Endodermal cell (in vitro differentiated cells): ENCODE data around the gene GPR32. TPM values are rescaled to one million over a fixed set of nuclear protein-coding genes. Genes with fewer than 3 reads are reported as not detected.
"Not testable (repeated sequence)": the region's sequence is repeated elsewhere in the genome, so short reads cannot be mapped to it uniquely, and the experiment has no call there.

Experiments
- DNase-seq: peaks from one replicate; pipeline ENCODE4 v3.0.0-alpha.2; 2017
- H3K27ac ChIP-seq: 2 replicates; pipeline ENCODE4 v1.5.1; 2013; ENCODE audit warnings: mild to moderate bottlenecking, low read depth, low read length, moderate library complexity
- H3K27me3 ChIP-seq: 2 replicates; pipeline ENCODE4 v1.6.1; 2013; ENCODE audit warnings: mild to moderate bottlenecking, low read length, moderate library complexity; ENCODE audit not compliant: insufficient read depth, control insufficient read depth, poor library complexity, severe bottlenecking
- H3K36me3 ChIP-seq: 2 replicates; pipeline ENCODE4 v1.7.0; 2013; ENCODE audit warnings: mild to moderate bottlenecking, low read length, moderate library complexity; ENCODE audit not compliant: control insufficient read depth, insufficient read depth
- H3K4me1 ChIP-seq: one replicate; pipeline ENCODE4 v1.7.0; 2013; ENCODE audit warnings: low read length; ENCODE audit not compliant: control insufficient read depth, insufficient read depth
- H3K4me3 ChIP-seq: 2 replicates; pipeline ENCODE4 v1.5.1; 2013; ENCODE audit warnings: mild to moderate bottlenecking, low read length, moderate library complexity
- H3K9ac ChIP-seq: 2 replicates; pipeline ENCODE4 v1.6.1; 2013; ENCODE audit warnings: mild to moderate bottlenecking, low read length, moderate library complexity; ENCODE audit not compliant: poor library complexity, severe bottlenecking; ENCODE audit errors: extremely low read depth
- H3K9me3 ChIP-seq: 2 replicates; pipeline ENCODE4 v1.6.1; 2013; ENCODE audit warnings: mild to moderate bottlenecking, low read length, moderate library complexity; ENCODE audit not compliant: control insufficient read depth
- H3K27ac Mint-ChIP-seq: 2 replicates; pipeline ENCODE4 v1.8.0; 2020; ENCODE audit warnings: mixed read lengths
- H3K27me3 Mint-ChIP-seq: 2 replicates; pipeline ENCODE4 v1.8.0; 2021; ENCODE audit warnings: mild to moderate bottlenecking, mixed read lengths; ENCODE audit not compliant: insufficient read depth
- H3K36me3 Mint-ChIP-seq: 2 replicates; pipeline ENCODE4 v1.8.0; 2020; ENCODE audit warnings: low read depth, mixed read lengths
- H3K4me1 Mint-ChIP-seq: 2 replicates; pipeline ENCODE4 v1.8.0; 2020; ENCODE audit warnings: mixed read lengths
- H3K4me3 Mint-ChIP-seq: 2 replicates; pipeline ENCODE4 v1.8.0; 2020; ENCODE audit warnings: mild to moderate bottlenecking, moderate library complexity, mixed read lengths
- H3K9me3 Mint-ChIP-seq: 2 replicates; pipeline ENCODE4 v1.8.0; 2020; ENCODE audit warnings: mild to moderate bottlenecking, mixed read lengths
- CTCF ChIP-seq: fragments of 200-600 bp; sonication (generic); conservative IDR thresholded peaks from 2 replicates; pipeline ENCODE4 v1.5.0; 2021; ENCODE audit warnings: antibody characterized with exemption, mild to moderate bottlenecking
- WGBS, 2 experiments: methylation state at CpG; one replicate each; pipeline versions ENCODE4 v1.1.5 to v1.1.7; 2013; ENCODE audit warnings: missing lambda C conversion rate in 2 of 2, mixed read lengths in 1 of 2; ENCODE audit not compliant: insufficient coverage in 1 of 2, insufficient read length in 1 of 2; 5-methylcytosine and 5-hydroxymethylcytosine counted together
- total RNA-seq, 2 donors: library from RNA; stranded (reverse); fragmentation: NEBNext Ultra II Directional in 1 of 2; extraction: Animal tissue kit (Norgen Biotek cat#: 25700) in 1 of 2; gene quantifications; 2 replicates in 1 of 2; 3 replicates in 1 of 2; pipeline ENCODE4 v1.2.1, GENCODE V29; 2021

Gene GPR32
- total RNA-seq, 2 donors from 2014 or later = not detected

- Mint-ChIP-seq H3K4me1 (peaks cover 11% of the 10 kb centered on the region), H3K27ac (peak overlapping the region; percentile 100), H3K4me3 (peak overlapping the region; percentile 90), H3K27me3 (peaks cover 29% of the 10 kb centered on the region), H3K36me3 (peaks cover 24% of the 10 kb centered on the region), H3K9me3 (no peaks in the 10 kb centered on the region)
- TF ChIP-seq CTCF = no peak
- peaks cover 27% of the 10 kb centered on the region for H3K36me3 ChIP-seq
- H3K4me3 ChIP-seq = peak overlapping the region; percentile 100
- H3K27me3 ChIP-seq = peaks cover 11% of the 10 kb centered on the region
- H3K4me1 ChIP-seq = no peaks in the 10 kb centered on the region
- peak overlapping the region; percentile 100 for H3K27ac ChIP-seq
- DNase-seq = peak; percentile 99
- no peaks in the 10 kb centered on the region for H3K9me3 ChIP-seq
- 0 to 2% methylated on average over 12 to 62 of the region's 62 CpGs for WGBS, 2 experiments
- H3K9ac ChIP-seq = peak overlapping the region; percentile 99
Observed at GRCh38 chr19:50804420-50805272, 34.4 kb downstream of the GPR32 start.

GRCh38 chr19:50808856-50809255 lies 38.6 kb downstream of the GPR32 start:
- Mint-ChIP-seq H3K4me3 (no peak overlapping the region), H3K4me1 (no peaks in the 10 kb centered on the region), H3K27me3 (peaks cover 56% of the 10 kb centered on the region), H3K36me3 (no peaks in the 10 kb centered on the region), H3K27ac (no peak overlapping the region), H3K9me3 (no peaks in the 10 kb centered on the region)
- no peak for DNase-seq
- H3K27me3 ChIP-seq = peaks cover 23% of the 10 kb centered on the region
- no peak for TF ChIP-seq CTCF
- H3K27ac ChIP-seq = no peak overlapping the region
- H3K36me3 ChIP-seq = no peaks in the 10 kb centered on the region
- 66 to 100% methylated on average over 1 of the region's 1 CpG for WGBS, 2 experiments
- no peak overlapping the region for H3K4me3 ChIP-seq
- no peak overlapping the region for H3K9ac ChIP-seq
- H3K4me1 ChIP-seq = no peaks in the 10 kb centered on the region
- H3K9me3 ChIP-seq = no peaks in the 10 kb centered on the region

GRCh38 chr19:50811622-50812238 lies 41.5 kb downstream of the GPR32 start:
- H3K36me3 ChIP-seq, H3K9me3 Mint-ChIP-seq, H3K9ac ChIP-seq, DNase-seq, H3K4me3 ChIP-seq, H3K27ac ChIP-seq, H3K4me1 Mint-ChIP-seq, H3K4me3 Mint-ChIP-seq, H3K36me3 Mint-ChIP-seq, H3K27ac Mint-ChIP-seq, H3K4me1 ChIP-seq, H3K9me3 ChIP-seq: not testable (repeated sequence)
- peaks cover 29% of the 10 kb centered on the region for H3K27me3 ChIP-seq
- 82 to 100% methylated on average over 2 to 3 of the region's 3 CpGs for WGBS, 2 experiments
- H3K27me3 Mint-ChIP-seq = peaks cover 78% of the 10 kb centered on the region
